ENCODE results near the gene FEZ2. TPM values are rescaled to one million over a fixed set of nuclear protein-coding genes. Genes with fewer than 3 reads are reported as not detected.
A peak's percentile ranks its signal among the peaks of the same experiment; 100 is the strongest.

Gene FEZ2
- total and polyA plus RNA-seq, 2 of the 8 experiments (the other 6 are each of a cell fraction or from before 2014, with no cell fraction given): 7.5 to 16.4 TPM

GRCh38 chr2:36507408-36507812, 90.6 kb downstream of the FEZ2 start:
- Histone ChIP-seq H4K8ac (ENCODE audit: extremely low read depth, insufficient read depth, low read length) (no peak overlapping the region), H3K27me3 (replicated peaks in 1 of 4; ENCODE audit: control insufficient read depth in 3 of 4, extremely low read depth in 1 of 4, insufficient read depth in 3 of 4, low read length in 3 of 4) (no peaks in the 10 kb centered on the region), H3K23ac (ENCODE audit: insufficient read length) (no peak overlapping the region), H2BK15ac (ENCODE audit: low read length) (no peak overlapping the region), H2BK120ac (replicated peaks; ENCODE audit: low read depth, low read length) (no peak overlapping the region), H4K20me1 (replicated peaks in 1 of 2; ENCODE audit: control insufficient read depth in 1 of 2, insufficient read depth in 2 of 2, low read length in 2 of 2) (no peaks in the 10 kb centered on the region), H3K4me1 (replicated peaks in 1 of 4; ENCODE audit: control insufficient read depth in 3 of 4, insufficient read depth in 4 of 4, low read length in 3 of 4) (peaks cover 0 to 4% (median 0%) of the 10 kb centered on the region in 4 experiments; a peak in 1 of 7 replicates), H3K18ac (ENCODE audit: extremely low read depth, low read length) (no peak overlapping the region), H2BK20ac (ENCODE audit: low read length) (no peak overlapping the region), H2BK12ac (ENCODE audit: low read depth, low read length) (no peak overlapping the region), H3K4ac (replicated peaks; ENCODE audit: insufficient read length, low read depth, low read length) (no peak overlapping the region), H2AFZ (ENCODE audit: low read length) (no peak overlapping the region), H3K27ac (ENCODE audit: low read depth, low read length) (no peak overlapping the region), H3K9me3 (ENCODE audit: insufficient read depth in 2 of 2, low read depth in 1 of 2, low read length in 1 of 2) (no peaks in the 10 kb centered on the region), H4K91ac (replicated peaks; ENCODE audit: insufficient read length, low read length) (no peak overlapping the region), H3K14ac (ENCODE audit: insufficient read length) (no peak overlapping the region), H4K5ac (ENCODE audit: insufficient read length, low read depth, low read length) (no peak overlapping the region), H3K4me2 (ENCODE audit: insufficient read depth in 1 of 2, low read depth in 2 of 2, low read length in 2 of 2) (no peak overlapping the region), H3K79me1 (ENCODE audit: low read depth, low read length) (no peaks in the 10 kb centered on the region), H2BK5ac (ENCODE audit: low read depth, low read length) (no peak overlapping the region), H2AK5ac (ENCODE audit: low read depth, low read length) (no peak overlapping the region), H3K23me2 (ENCODE audit: low read depth, low read length) (no peaks in the 10 kb centered on the region), H3K9ac (replicated peaks in 1 of 4; ENCODE audit: extremely low read depth in 1 of 4, low read depth in 3 of 4, low read length in 3 of 4) (no peak overlapping the region), H3K36me3 (ENCODE audit: control insufficient read depth in 2 of 4, insufficient read depth in 4 of 4, low read length in 3 of 4) (peaks cover 0 to 10% (median 5%) of the 10 kb centered on the region in 4 experiments; a peak in 3 of 8 replicates), H3K56ac (replicated peaks; ENCODE audit: insufficient read length, low read depth, low read length) (no peak overlapping the region), H3K4me3 (ENCODE audit: extremely low read depth in 1 of 4, insufficient read depth in 2 of 4, low read depth in 3 of 4, low read length in 4 of 4) (no peak overlapping the region), H3K79me2 (ENCODE audit: control insufficient read depth in 1 of 2, insufficient read depth in 2 of 2, low read length in 2 of 2) (no peaks in the 10 kb centered on the region)
- CTCF ChIA-PET (ENCODE audit: partially characterized antibody): interaction anchor here (0.7 to 2.5 kb wide), 17 partner anchors 14 to 563 kb away, joined by 3 to 27 read pairs (median 3); no protein-coding TSS in a partner anchor
- POLR2A ChIA-PET (ENCODE audit: partially characterized antibody): interaction anchor here (1.0 kb wide), 1 partner anchor 153 kb away, joined by 5 read pairs; the partner anchor contains the start of gene CRIM1
- DNase-seq (ENCODE audit: low read depth in 1 of 2, low spot score in 2 of 2): peak in 1 of 2 experiments; percentile 70
- peak; percentile 94 for FAIRE-seq
- TF ChIP-seq TAF1 (IDR thresholded peaks at IDR 0.05; ENCODE audit: low read depth, low read length) (no peak), HDAC2 (IDR thresholded peaks at IDR 0.05; ENCODE audit: borderline replicate concordance in 1 of 2, low read depth in 2 of 2, low read length in 2 of 2) (peak in 1 of 2 experiments; percentile 53; a peak in 1 of 4 replicates), SUZ12 (IDR thresholded peaks at IDR 0.05; ENCODE audit: low read length) (no peak), BCL11A (IDR thresholded peaks at IDR 0.05; ENCODE audit: low read depth in 2 of 2, low read length in 2 of 2) (no peak), ATF2 (IDR thresholded peaks at IDR 0.05; ENCODE audit: low read length) (peak; percentile 55; the same call in 1 of the 2 replicates), SAP30 (IDR thresholded peaks at IDR 0.05; ENCODE audit: insufficient read depth, insufficient replicate concordance, low read length) (no peak), RXRA (IDR thresholded peaks at IDR 0.05; ENCODE audit: insufficient read depth, low read depth, low read length) (no peak), JUND (IDR thresholded peaks at IDR 0.05; ENCODE audit: low read length) (no peak)
